GM06990 (cell line): ENCODE results near the gene ZBTB20.

Experiments used
- DNase-seq: peaks from one replicate; pipeline ENCODE4 v3.0.0-alpha.2; 2011; ENCODE audit not compliant: insufficient read length; ENCODE audit errors: extremely low read depth
- H3K27me3 ChIP-seq: replicated peaks from 2 replicates; pipeline ENCODE4 v1.6.0; 2011; ENCODE audit warnings: low read length; ENCODE audit not compliant: control insufficient read depth, insufficient read depth
- H3K36me3 ChIP-seq: 2 replicates; pipeline ENCODE4 v1.5.1; 2011; ENCODE audit warnings: low read length; ENCODE audit not compliant: control insufficient read depth, insufficient read depth
- H3K4me3 ChIP-seq: replicated peaks from 2 replicates; pipeline ENCODE4 v1.5.1; 2011; ENCODE audit warnings: low read depth, mild to moderate bottlenecking, control low read depth, low read length
- CTCF ChIP-seq: IDR thresholded peaks from 2 replicates; pipeline ENCODE4 v1.5.1; 2011; ENCODE audit warnings: low read length, control low read depth, mild to moderate bottlenecking, inconsistent platforms; ENCODE audit not compliant: insufficient read depth, poor library complexity, severe bottlenecking

ZBTB20 gene

GRCh38 chr3:115019900-115020299 lies 127.2 kb downstream of the ZBTB20 start:
- no peak for DNase-seq
- H3K36me3 ChIP-seq = no peaks in the 10 kb centered on the region
- H3K4me3 ChIP-seq = no peak overlapping the region
- no peaks in the 10 kb centered on the region for H3K27me3 ChIP-seq
- no peak for TF ChIP-seq CTCF

GRCh38 chr3:115018694-115019093 lies 128.4 kb downstream of the ZBTB20 start:
- H3K27me3 ChIP-seq = no peaks in the 10 kb centered on the region
- DNase-seq = no peak
- H3K4me3 ChIP-seq = no peak overlapping the region
- TF ChIP-seq CTCF = no peak
- no peaks in the 10 kb centered on the region for H3K36me3 ChIP-seq

GRCh38 chr3:115007966-115008365 lies 139.1 kb downstream of the ZBTB20 start:
- Histone ChIP-seq H3K36me3 (no peaks in the 10 kb centered on the region), H3K27me3 (no peaks in the 10 kb centered on the region), H3K4me3 (no peak overlapping the region)
- no peak for DNase-seq
- TF ChIP-seq CTCF = no peak

- DNase-seq = no peak
- Histone ChIP-seq H3K4me3 (no peak overlapping the region), H3K36me3 (no peaks in the 10 kb centered on the region), H3K27me3 (no peaks in the 10 kb centered on the region)
- TF ChIP-seq CTCF = no peak
These were observed 142.6 kb downstream of the ZBTB20 start for GRCh38 chr3:115004201-115005140.

GRCh38 chr3:114998971-114999579 lies 148.0 kb downstream of the ZBTB20 start:
- Histone ChIP-seq H3K4me3 (no peak overlapping the region), H3K27me3 (no peaks in the 10 kb centered on the region), H3K36me3 (no peaks in the 10 kb centered on the region)
- TF ChIP-seq CTCF = no peak
- DNase-seq = no peak
